Astrocyte (in vitro differentiated cells and primary cell): ENCODE results near the gene TGIF1.

Experiments
- CTCF ChIP-seq: IDR thresholded peaks from 2 replicates; pipeline ENCODE4 v1.5.1; 2011; ENCODE audit warnings: low read depth, mild to moderate bottlenecking, inconsistent platforms, low read length, moderate library complexity; ENCODE audit not compliant: insufficient read depth
- EZH2 ChIP-seq: IDR thresholded peaks from 2 replicates; pipeline ENCODE4 v1.6.1; 2012; ENCODE audit warnings: mild to moderate bottlenecking, low read length, inconsistent platforms; ENCODE audit not compliant: insufficient read depth

DNA sequence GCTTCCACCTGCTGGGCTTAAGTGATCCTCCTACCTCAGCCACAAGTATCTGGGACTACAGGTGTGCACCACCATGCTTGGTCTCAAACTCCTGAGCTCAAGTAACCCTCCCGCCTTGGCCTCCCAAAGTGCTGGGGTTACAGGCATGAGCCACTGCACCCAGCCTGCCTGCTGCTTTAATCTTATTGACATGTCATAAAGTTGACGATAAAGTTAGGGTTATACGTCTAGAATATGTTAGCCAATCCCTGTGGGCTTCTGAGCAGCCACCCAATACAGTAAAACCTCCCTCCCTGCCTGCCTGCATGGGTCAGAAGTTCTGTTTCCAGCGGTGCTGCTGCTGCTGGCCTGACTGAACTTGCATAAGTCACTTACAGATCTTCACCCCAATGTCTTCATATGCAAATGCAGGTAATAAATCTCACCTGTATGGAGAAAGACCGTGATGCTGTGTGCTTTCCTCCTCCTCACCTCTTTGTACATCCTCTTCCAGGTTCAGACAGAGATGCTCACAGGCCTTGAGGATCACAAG is 30.1 kb downstream of the TGIF1 start:
- TF ChIP-seq EZH2, result no peak
- no peak for TF ChIP-seq CTCF
